ENCODE results near the gene KIF3B. TPM values are rescaled to one million over a fixed set of nuclear protein-coding genes. Genes with fewer than 3 reads are reported as not detected.

The KIF3B gene
- total and polyA plus RNA-seq, 2 of the 13 experiments (the other 11 are each of a cell fraction or from before 2014, with no cell fraction given), result 23.6 to 28.8 TPM

- no peak for TF ChIP-seq MEIS1 (CRISPR knock-in tag; IDR thresholded peaks at IDR 0.05; ENCODE audit: borderline replicate concordance)
- TF ChIP-seq, protein P1, sequence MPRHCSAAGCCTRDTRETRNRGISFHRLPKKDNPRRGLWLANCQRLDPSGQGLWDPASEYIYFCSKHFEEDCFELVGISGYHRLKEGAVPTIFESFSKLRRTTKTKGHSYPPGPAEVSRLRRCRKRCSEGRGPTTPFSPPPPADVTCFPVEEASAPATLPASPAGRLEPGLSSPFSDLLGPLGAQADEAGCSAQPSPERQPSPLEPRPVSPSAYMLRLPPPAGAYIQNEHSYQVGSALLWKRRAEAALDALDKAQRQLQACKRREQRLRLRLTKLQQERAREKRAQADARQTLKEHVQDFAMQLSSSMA (CRISPR knock-in tag; IDR thresholded peaks at IDR 0.05), result 0 out of 2 replicates have a peak, but pooled peaks have one; percentile 3
- no peak for TF ChIP-seq MAFF (IDR thresholded peaks at IDR 0.05; ENCODE audit: low read depth, low read length)
- 0 out of 2 replicates have a peak, but pooled peaks have one; percentile 2 for TF ChIP-seq ZNF569 (CRISPR knock-in tag; IDR thresholded peaks at IDR 0.05; ENCODE audit: borderline replicate concordance)
- 0 out of 2 replicates have a peak, but pooled peaks have one; percentile 10 for TF ChIP-seq CHD4 (IDR thresholded peaks at IDR 0.05; ENCODE audit: borderline replicate concordance, low read length)
- TF ChIP-seq, protein P2, sequence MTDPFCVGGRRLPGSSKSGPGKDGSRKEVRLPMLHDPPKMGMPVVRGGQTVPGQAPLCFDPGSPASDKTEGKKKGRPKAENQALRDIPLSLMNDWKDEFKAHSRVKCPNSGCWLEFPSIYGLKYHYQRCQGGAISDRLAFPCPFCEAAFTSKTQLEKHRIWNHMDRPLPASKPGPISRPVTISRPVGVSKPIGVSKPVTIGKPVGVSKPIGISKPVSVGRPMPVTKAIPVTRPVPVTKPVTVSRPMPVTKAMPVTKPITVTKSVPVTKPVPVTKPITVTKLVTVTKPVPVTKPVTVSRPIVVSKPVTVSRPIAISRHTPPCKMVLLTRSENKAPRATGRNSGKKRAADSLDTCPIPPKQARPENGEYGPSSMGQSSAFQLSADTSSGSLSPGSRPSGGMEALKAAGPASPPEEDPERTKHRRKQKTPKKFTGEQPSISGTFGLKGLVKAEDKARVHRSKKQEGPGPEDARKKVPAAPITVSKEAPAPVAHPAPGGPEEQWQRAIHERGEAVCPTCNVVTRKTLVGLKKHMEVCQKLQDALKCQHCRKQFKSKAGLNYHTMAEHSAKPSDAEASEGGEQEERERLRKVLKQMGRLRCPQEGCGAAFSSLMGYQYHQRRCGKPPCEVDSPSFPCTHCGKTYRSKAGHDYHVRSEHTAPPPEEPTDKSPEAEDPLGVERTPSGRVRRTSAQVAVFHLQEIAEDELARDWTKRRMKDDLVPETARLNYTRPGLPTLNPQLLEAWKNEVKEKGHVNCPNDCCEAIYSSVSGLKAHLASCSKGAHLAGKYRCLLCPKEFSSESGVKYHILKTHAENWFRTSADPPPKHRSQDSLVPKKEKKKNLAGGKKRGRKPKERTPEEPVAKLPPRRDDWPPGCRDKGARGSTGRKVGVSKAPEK (CRISPR knock-in tag; IDR thresholded peaks at IDR 0.05; ENCODE audit: borderline replicate concordance), result 0 out of 2 replicates have a peak, but pooled peaks have one; percentile 8
- TF ChIP-seq TGIF2 (CRISPR knock-in tag; IDR thresholded peaks at IDR 0.05), result peak; percentile 55; the same call in 1 of the 2 replicates
- TF ChIP-seq NR3C1 (CRISPR knock-in tag; IDR thresholded peaks at IDR 0.05), result no peak
- TF ChIP-seq RFXANK (CRISPR knock-in tag; IDR thresholded peaks at IDR 0.05), result 0 out of 2 replicates have a peak, but pooled peaks have one; percentile 74
- TF ChIP-seq ZNF468 (CRISPR knock-in tag; IDR thresholded peaks at IDR 0.05), result 0 out of 2 replicates have a peak, but pooled peaks have one; percentile 12
Observed at GRCh38 chr20:32359633-32360332, 82.3 kb downstream of the KIF3B start (continued).
